ENCODE data around the gene ESD.

Gene ESD

DNA sequence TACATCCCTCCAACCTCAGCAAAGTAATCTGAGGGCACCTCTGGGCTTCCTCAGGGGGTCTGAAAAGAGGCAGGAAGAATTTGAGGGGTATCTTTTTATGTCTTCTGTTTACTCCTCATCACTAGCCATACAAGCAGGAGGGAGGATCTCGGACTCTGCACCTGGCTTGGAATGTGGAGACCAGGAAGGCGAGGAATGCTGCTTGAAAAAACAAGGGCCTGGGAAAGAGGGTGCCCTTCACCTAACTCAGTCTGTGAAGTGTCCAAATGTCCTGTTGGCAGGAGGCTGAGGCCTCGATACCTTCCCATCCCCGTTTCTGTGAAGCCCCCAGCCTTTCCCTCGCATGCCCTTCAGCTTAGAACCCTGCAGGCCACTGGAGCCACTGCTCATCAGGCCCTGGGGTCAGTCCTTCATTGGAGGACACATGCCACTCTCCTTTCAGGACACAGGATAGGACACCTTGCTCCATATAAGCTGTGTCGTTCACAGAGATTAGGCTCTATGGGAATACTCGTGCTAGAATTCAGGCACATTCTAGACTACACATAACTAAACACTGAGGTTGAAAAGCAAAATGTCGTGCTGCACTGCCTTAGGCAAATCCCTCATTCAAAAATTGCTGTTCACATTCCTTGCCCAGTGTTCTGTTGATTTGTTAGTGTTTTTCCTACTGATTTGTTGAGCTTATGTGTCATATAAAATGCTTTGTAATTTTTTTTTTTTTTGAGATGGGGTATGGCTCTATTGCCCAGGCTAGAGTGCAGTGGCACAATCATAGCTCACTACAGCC lies 49.7 kb downstream of the ESD start:
- DNase-seq (ENCODE audit: low read depth in 2 of 3, low spot score in 2 of 3), result no peak

- no peak for DNase-seq (ENCODE audit: low read depth in 2 of 3, low spot score in 2 of 3)
Measured at GRCh38 chr13:46745706-46746105, 51.3 kb downstream of the ESD start.

- no peak for DNase-seq (ENCODE audit: low read depth in 2 of 3, low spot score in 2 of 3)
Measured at GRCh38 chr13:46745062-46745461, 51.9 kb downstream of the ESD start.

GRCh38 chr13:46743191-46743590 lies 53.8 kb downstream of the ESD start:
- no peak for DNase-seq (ENCODE audit: low read depth in 2 of 3, low spot score in 2 of 3)

DNA sequence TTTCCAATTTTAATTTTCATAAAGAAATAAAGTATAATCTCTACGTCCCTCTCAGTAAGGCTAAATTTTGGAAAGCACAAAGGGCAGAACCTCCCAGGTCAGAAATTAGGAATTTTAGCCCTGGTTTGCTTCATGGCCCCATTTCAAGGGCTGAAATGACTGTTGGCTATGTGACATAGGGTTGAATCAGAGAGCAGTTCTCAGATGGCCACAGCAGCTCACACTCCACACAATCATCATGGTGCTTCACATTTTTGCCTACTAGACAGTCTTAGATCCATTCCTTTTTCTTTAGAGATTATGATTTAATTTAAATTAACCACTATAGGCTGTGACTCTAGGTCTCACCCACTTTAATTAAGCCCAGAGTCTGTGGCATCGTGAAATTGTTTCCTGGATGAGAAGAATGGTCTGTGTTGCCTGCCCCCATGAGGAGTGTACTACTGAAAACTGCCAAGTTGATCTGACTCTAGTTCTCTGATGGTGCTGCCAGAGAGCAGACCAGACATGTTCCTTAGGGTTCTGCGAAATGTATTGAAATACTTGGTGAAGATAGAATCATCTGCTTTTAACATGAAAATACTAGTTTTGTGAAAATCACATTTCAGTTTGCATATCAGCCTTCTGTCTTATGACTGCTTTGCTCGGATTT lies 57.4 kb downstream of the ESD start:
- no peak for DNase-seq (ENCODE audit: low read depth in 2 of 3, low spot score in 2 of 3)

GRCh38 chr13:46738766-46739165 lies 58.2 kb downstream of the ESD start:
- no peak for DNase-seq (ENCODE audit: low read depth in 2 of 3, low spot score in 2 of 3)

- DNase-seq (ENCODE audit: low read depth in 2 of 3, low spot score in 2 of 3), result no peak
Measured at GRCh38 chr13:46738055-46738454, 58.9 kb downstream of the ESD start.

DNA sequence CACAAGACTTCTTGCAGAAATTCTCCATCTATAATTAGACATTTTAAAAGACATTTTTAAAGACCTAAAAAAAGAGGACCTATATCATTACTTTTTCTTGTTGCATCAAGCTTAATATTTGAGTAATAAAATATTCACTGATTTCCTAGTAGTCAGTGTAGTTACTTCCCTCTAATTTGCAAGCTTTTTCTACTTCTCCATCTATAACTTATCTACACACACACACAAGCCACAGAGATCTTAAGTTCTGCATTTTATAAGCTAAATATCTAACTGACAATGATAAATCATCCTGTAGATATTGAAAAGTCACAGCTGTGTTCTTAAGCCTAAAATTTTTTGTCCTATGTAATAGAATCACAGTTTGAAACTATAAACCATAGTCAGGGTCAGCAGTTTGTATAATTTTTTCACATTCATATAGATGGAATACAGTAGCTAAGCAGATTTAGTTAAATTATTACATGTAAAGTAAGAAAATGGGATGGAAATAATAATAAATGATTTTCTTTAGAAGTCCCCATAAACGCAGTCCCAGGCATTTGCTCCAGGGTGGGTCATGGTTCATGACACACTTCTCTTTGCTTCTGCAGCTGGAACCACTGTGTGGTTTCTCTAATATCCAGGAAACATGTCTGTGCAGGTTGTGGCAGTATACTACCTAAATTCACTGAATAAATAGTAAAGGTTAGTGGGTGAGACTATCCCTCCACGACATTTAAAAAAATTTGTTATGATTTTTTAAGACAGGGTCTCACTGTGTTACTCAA lies 60.2 kb downstream of the ESD start:
- DNase-seq (ENCODE audit: low read depth in 2 of 3, low spot score in 2 of 3), result no peak

DNA sequence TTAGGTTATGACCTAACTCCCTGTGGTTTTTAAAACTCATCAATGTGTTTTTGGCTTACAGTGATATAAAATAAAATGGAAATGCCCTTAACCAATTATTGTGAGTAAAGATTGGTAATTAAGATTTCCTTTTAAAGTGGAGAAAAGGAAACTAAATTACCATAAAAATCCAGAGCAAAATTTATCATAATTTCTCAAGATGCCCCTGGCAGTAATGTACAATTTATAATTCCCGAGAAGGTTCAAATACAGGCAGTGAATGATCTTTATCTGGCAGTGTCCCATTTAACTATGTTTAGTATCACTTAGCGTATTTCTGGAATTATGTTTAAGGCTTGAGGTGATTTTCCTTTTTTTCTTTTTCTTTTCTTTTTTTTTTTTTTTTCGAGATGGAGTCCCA lies 61.5 kb downstream of the ESD start:
- no peak for DNase-seq (ENCODE audit: low read depth in 2 of 3, low spot score in 2 of 3)

- DNase-seq (ENCODE audit: low read depth in 2 of 3, low spot score in 2 of 3), result no peak
Measured at GRCh38 chr13:46731535-46731934, 65.4 kb downstream of the ESD start.

- DNase-seq (ENCODE audit: low read depth in 2 of 3, low spot score in 2 of 3), result no peak
Measured at GRCh38 chr13:46728777-46729176, 68.2 kb downstream of the ESD start.

- DNase-seq (ENCODE audit: low read depth in 2 of 3, low spot score in 2 of 3), result no peak
Measured at GRCh38 chr13:46726347-46726746, 70.6 kb downstream of the ESD start.

Data from activated CD8-positive, alpha-beta memory T cell treated with anti-CD3 and anti-CD28 coated beads for 48 hours (primary cell).